Astrocyte (in vitro differentiated cells and primary cell): ENCODE data around the gene PTPRN2. TPM values are rescaled to one million over a fixed set of nuclear protein-coding genes. Genes with fewer than 3 reads are reported as not detected.
"Not testable (repeated sequence)": the region's sequence is repeated elsewhere in the genome, so short reads cannot be mapped to it uniquely, and the experiment has no call there.

Experiments used
- DNase-seq: peaks from one replicate; pipeline ENCODE4 v3.0.0-alpha.2; 2010; ENCODE audit warnings: low read depth
- FAIRE-seq: peaks from 2 replicates; lab custom pipeline; 2011; peaks lifted over from hg19 to GRCh38; lab: Jason Lieb, UNC
- H2AFZ ChIP-seq: 2 replicates; pipeline ENCODE4 v1.6.0; 2012; ENCODE audit warnings: low read depth, low read length, inconsistent platforms
- H3K27ac ChIP-seq: 2 replicates; pipeline ENCODE4 v1.5.1; 2011; ENCODE audit warnings: low read depth, low read length, inconsistent platforms
- H3K27me3 ChIP-seq: 2 replicates; pipeline ENCODE4 v1.6.0; 2011; ENCODE audit warnings: low read length, inconsistent platforms; ENCODE audit not compliant: insufficient read depth
- H3K36me3 ChIP-seq: 2 replicates; pipeline ENCODE4 v1.5.1; 2011; ENCODE audit warnings: low read length, inconsistent platforms; ENCODE audit not compliant: insufficient read depth
- H3K4me1 ChIP-seq: 2 replicates; pipeline ENCODE4 v1.5.1; 2011; ENCODE audit warnings: low read length, inconsistent platforms; ENCODE audit not compliant: insufficient read depth
- H3K4me2 ChIP-seq: 2 replicates; pipeline ENCODE4 v1.6.0; 2012; ENCODE audit warnings: low read length, inconsistent platforms
- H3K4me3 ChIP-seq: 2 replicates; pipeline ENCODE4 v1.5.1; 2011; ENCODE audit warnings: low read depth, mild to moderate bottlenecking, low read length, inconsistent platforms; ENCODE audit not compliant: insufficient read depth
- H3K79me2 ChIP-seq: 2 replicates; pipeline ENCODE4 v1.6.0; 2012; ENCODE audit warnings: mild to moderate bottlenecking, low read length, inconsistent platforms; ENCODE audit not compliant: insufficient read depth
- H3K9ac ChIP-seq: 2 replicates; pipeline ENCODE4 v1.6.0; 2012; ENCODE audit warnings: mild to moderate bottlenecking, low read length, inconsistent platforms
- H3K9me3 ChIP-seq: 2 replicates; pipeline ENCODE4 v1.5.1; 2012; ENCODE audit warnings: low read depth, mild to moderate bottlenecking, low read length, inconsistent platforms; ENCODE audit not compliant: insufficient read depth
- H4K20me1 ChIP-seq: 2 replicates; pipeline ENCODE4 v1.6.0; 2012; ENCODE audit warnings: low read length, inconsistent platforms; ENCODE audit not compliant: insufficient read depth
- H3K27ac Mint-ChIP-seq: one replicate; pipeline ENCODE4 v1.8.0; 2021; ENCODE audit warnings: mild to moderate bottlenecking, mixed read lengths; ENCODE audit not compliant: unreplicated experiment
- H3K27me3 Mint-ChIP-seq: one replicate; pipeline ENCODE4 v1.8.0; 2021; ENCODE audit warnings: low read depth, mixed read lengths; ENCODE audit not compliant: unreplicated experiment
- H3K36me3 Mint-ChIP-seq: one replicate; pipeline ENCODE4 v1.8.0; 2021; ENCODE audit warnings: low read depth, mixed read lengths; ENCODE audit not compliant: unreplicated experiment
- H3K4me1 Mint-ChIP-seq: one replicate; pipeline ENCODE4 v1.8.0; 2021; ENCODE audit warnings: low read depth, mixed read lengths; ENCODE audit not compliant: unreplicated experiment
- H3K4me3 Mint-ChIP-seq: one replicate; pipeline ENCODE4 v1.8.0; 2021; ENCODE audit warnings: mild to moderate bottlenecking, moderate library complexity, mixed read lengths; ENCODE audit not compliant: unreplicated experiment
- H3K9me3 Mint-ChIP-seq: one replicate; pipeline ENCODE4 v1.8.0; 2021; ENCODE audit warnings: mild to moderate bottlenecking, mixed read lengths; ENCODE audit not compliant: unreplicated experiment
- CTCF ChIP-seq: IDR thresholded peaks from 2 replicates; pipeline ENCODE4 v1.5.1; 2011; ENCODE audit warnings: low read depth, mild to moderate bottlenecking, inconsistent platforms, low read length, moderate library complexity; ENCODE audit not compliant: insufficient read depth
- EZH2 ChIP-seq: IDR thresholded peaks from 2 replicates; pipeline ENCODE4 v1.6.1; 2012; ENCODE audit warnings: mild to moderate bottlenecking, low read length, inconsistent platforms; ENCODE audit not compliant: insufficient read depth
- total RNA-seq: library from RNA; stranded (reverse); gene quantifications from 2 replicates; pipeline ENCODE4 v1.2.1, GENCODE V29; 2021

PTPRN2 gene
- total RNA-seq, 1 donor from 2014 or later, result 0.09 TPM

DNA sequence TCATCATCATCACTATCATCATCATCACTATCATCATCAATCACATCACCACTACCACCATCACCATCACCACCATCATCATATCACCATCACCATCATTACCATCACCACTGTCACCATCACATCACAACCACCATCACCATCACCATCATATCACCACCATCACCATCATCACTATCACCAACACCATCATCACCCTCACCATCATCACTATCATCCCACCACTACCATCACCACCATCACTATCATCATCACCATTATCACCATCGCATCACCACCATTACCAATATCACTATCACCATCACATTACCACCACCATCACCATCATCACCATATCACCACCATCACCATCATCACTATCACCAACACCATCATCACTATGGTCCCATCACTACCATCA is 539.1 kb downstream of the PTPRN2 start:
- Mint-ChIP-seq H3K4me1 (no peaks in the 10 kb centered on the region), H3K27ac (no peak overlapping the region), H3K4me3 (no peak overlapping the region), H3K36me3 (no peaks in the 10 kb centered on the region), H3K27me3 (no peaks in the 10 kb centered on the region), H3K9me3 (peaks cover 11% of the 10 kb centered on the region)
- no peak overlapping the region for H3K27ac ChIP-seq
- H2AFZ ChIP-seq, result no peak overlapping the region
- no peaks in the 10 kb centered on the region for H4K20me1 ChIP-seq
- no peaks in the 10 kb centered on the region for H3K27me3 ChIP-seq
- H3K79me2 ChIP-seq, result no peaks in the 10 kb centered on the region
- DNase-seq (no peak), FAIRE-seq (no peak)
- no peak overlapping the region for H3K9ac ChIP-seq
- H3K36me3 ChIP-seq, result no peaks in the 10 kb centered on the region
- no peak overlapping the region for H3K4me2 ChIP-seq
- TF ChIP-seq EZH2 (no peak), CTCF (no peak)
- H3K4me3 ChIP-seq, result no peak overlapping the region
- H3K4me1 ChIP-seq, result no peaks in the 10 kb centered on the region
- peaks cover 15% of the 10 kb centered on the region for H3K9me3 ChIP-seq

GRCh38 chr7:158047391-158048059 is 540.1 kb downstream of the PTPRN2 start:
- Histone ChIP-seq H3K27me3 (no peaks in the 10 kb centered on the region), H3K9ac (no peak overlapping the region), H3K79me2 (no peaks in the 10 kb centered on the region), H4K20me1 (no peaks in the 10 kb centered on the region), H3K4me3 (no peak overlapping the region), H2AFZ (no peak overlapping the region), H3K9me3 (peaks cover 15% of the 10 kb centered on the region), H3K27ac (no peak overlapping the region), H3K36me3 (no peaks in the 10 kb centered on the region), H3K4me1 (no peaks in the 10 kb centered on the region), H3K4me2 (no peak overlapping the region)
- Mint-ChIP-seq H3K36me3 (no peaks in the 10 kb centered on the region), H3K4me1 (no peaks in the 10 kb centered on the region), H3K4me3 (no peak overlapping the region), H3K9me3 (peaks cover 6% of the 10 kb centered on the region), H3K27me3 (no peaks in the 10 kb centered on the region), H3K27ac (no peak overlapping the region)
- FAIRE-seq (no peak), DNase-seq (no peak)
- TF ChIP-seq CTCF (no peak), EZH2 (no peak)

DNA sequence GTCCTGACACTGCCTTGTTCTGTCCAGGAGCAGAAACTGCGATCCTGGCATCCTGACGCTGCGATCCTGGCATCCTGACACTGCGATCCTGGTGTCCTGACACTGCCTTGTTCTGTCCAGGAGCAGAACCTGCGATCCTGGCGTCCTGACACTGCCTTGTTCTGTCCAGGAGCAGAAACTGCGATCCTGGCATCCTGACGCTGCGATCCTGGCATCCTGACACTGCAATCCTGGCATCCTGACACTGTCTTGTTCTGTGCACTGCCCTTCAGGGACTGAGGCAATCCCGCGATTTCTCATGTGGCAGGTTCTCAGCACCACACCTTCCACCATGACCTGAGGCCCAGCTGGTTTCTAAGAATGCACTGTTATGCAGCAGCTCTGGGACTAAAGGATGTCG is 541.4 kb downstream of the PTPRN2 start:
- not testable (repeated sequence) for H3K27me3 Mint-ChIP-seq, H3K4me3 ChIP-seq, H3K4me2 ChIP-seq, H3K36me3 Mint-ChIP-seq, H3K9ac ChIP-seq, DNase-seq, H3K27me3 ChIP-seq, FAIRE-seq, H3K79me2 ChIP-seq, H4K20me1 ChIP-seq, H3K4me3 Mint-ChIP-seq, H3K4me1 Mint-ChIP-seq, H2AFZ ChIP-seq, H3K27ac Mint-ChIP-seq, H3K36me3 ChIP-seq, H3K27ac ChIP-seq, H3K4me1 ChIP-seq, H3K9me3 Mint-ChIP-seq
- peaks cover 20% of the 10 kb centered on the region for H3K9me3 ChIP-seq
